VCaP (cell line): ENCODE measurements around the gene TMEM108.

ENCODE experiments used
- H3K27ac ChIP-seq: fragments of 450-650 bp; 2 replicates; pipeline ENCODE4 v1.5.1; 2017
- TF ChIP-seq, protein P1 (sequence below): fragments of 450-650 bp; conservative IDR thresholded peaks from 2 replicates; pipeline ENCODE4 v1.5.1; 2017; ENCODE audit warnings: mild to moderate bottlenecking, moderate library complexity

The TMEM108 gene

DNA sequence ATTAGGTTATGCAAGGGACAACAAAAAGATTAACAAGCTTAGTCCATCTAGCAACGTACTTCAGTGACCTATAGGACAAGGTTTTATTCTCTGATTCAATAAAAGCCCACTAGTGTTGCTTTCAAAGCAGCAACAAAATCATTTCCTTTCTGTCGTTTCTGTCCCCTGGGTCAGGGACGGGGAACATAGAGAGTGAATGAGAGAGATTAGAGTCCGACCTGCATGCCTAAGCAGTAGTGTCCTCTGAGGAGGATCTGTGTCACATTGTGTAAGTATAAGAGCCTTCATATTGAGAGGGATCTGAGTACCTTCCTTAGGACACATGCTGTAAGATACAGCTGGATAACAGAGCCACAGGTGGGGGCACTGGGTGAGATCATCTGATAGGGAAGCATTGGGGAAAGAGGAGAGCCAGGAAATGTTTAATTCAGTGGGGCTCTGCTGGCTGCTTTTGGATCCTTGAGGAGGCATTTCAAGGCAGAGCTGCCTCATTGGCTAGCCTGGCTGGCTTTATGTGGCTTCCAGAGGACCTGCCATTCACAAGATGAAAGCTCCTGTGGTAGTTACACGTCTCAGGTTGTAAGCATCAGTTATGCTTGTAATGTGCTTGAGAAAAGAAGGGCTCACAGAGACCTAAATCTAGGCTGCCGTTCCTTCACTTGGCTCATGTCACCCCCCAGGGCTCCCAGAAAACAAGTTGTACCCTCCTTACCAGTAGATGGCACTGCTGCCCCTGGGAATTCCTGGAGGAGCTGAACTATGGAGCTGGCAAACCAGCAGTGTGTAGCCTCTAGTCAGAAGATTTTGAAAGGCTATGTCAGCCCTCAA lies 2.7 kb downstream of the TMEM108 start:
- TF ChIP-seq, protein P1, sequence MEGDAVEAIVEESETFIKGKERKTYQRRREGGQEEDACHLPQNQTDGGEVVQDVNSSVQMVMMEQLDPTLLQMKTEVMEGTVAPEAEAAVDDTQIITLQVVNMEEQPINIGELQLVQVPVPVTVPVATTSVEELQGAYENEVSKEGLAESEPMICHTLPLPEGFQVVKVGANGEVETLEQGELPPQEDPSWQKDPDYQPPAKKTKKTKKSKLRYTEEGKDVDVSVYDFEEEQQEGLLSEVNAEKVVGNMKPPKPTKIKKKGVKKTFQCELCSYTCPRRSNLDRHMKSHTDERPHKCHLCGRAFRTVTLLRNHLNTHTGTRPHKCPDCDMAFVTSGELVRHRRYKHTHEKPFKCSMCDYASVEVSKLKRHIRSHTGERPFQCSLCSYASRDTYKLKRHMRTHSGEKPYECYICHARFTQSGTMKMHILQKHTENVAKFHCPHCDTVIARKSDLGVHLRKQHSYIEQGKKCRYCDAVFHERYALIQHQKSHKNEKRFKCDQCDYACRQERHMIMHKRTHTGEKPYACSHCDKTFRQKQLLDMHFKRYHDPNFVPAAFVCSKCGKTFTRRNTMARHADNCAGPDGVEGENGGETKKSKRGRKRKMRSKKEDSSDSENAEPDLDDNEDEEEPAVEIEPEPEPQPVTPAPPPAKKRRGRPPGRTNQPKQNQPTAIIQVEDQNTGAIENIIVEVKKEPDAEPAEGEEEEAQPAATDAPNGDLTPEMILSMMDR, result peak; percentile 87
- no peak overlapping the region for H3K27ac ChIP-seq

- TF ChIP-seq, protein P1, result peak; percentile 51
- H3K27ac ChIP-seq, result no peak overlapping the region
These were observed 3.3 kb downstream of the TMEM108 start for GRCh38 chr3:133041524-133041829.

DNA sequence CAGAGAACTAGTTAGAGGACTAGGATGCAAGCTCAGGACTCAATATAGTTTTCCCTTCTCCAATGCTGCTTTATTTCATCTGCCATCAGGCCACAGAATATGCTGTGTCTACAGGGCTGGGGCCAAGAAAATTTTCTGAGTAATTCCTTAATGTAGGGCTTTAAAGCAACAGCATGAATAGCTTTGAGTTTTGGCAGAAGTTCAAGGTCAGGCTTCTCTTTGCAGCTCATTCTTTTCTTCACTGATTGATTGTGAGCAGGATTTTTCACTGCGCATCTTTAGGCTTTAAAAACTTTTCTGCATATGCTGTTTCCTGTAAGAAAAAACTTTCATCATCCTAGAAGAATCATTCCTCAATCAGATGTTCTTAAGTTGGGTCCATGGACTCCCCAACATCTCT lies 4.6 kb downstream of the TMEM108 start:
- H3K27ac ChIP-seq, result no peak overlapping the region
- TF ChIP-seq, protein P1, result no peak

GRCh38 chr3:133047980-133048379 lies 9.8 kb downstream of the TMEM108 start:
- TF ChIP-seq, protein P1, result no peak
- no peak overlapping the region for H3K27ac ChIP-seq

DNA sequence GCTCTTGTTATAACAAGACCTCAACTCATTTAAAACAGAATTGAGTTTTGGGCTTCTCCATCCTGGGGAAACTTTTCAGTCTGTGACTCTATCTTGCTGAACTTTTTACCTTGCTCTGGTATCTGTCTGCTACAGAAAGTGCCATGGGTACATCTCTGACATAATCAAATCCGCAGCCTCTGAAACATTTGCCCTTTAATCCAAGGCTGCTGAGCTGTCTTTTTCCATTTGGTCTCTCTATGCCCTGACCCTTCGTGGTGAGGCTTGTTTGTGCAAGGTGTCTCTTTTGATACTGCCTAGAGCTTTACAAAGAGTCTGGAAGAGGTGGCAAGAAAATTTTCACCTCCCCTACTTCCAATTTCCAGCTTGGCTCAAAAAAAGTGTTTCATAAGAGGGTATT lies 11.3 kb downstream of the TMEM108 start:
- TF ChIP-seq, protein P1, result no peak

DNA sequence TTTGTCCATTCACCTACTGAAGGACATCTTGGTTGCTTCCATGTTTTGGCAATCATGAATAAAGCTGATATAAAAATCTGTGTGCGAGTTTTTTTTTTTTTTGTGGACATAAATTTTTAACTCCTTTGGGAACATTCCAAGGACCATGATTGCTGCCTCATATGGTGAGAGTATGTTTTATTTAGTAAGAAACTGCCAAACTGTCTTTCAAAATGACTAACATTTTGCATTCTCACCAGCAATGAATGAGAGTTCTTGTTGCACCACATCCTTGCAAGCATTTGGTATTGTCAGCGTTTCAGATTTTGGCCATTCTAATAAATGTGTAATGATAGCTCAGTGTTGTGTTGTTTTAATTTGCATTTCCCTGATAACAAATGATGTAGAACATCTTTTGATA lies 12.7 kb downstream of the TMEM108 start:
- TF ChIP-seq, protein P1, result no peak
- no peak overlapping the region for H3K27ac ChIP-seq

More for the DNA sequence above, 11.3 kb downstream of the TMEM108 start:
- no peak overlapping the region for H3K27ac ChIP-seq

GRCh38 chr3:133053532-133053931 lies 15.3 kb downstream of the TMEM108 start:
- H3K27ac ChIP-seq, result no peak overlapping the region
- TF ChIP-seq, protein P1, result no peak
